Measurements from ENCODE around the gene MTTP. TPM values are rescaled to one million over a fixed set of nuclear protein-coding genes. Genes with fewer than 3 reads are reported as not detected.

MTTP gene
- total and polyA plus RNA-seq, 2 donors (not counting 1 experiment from before 2014, with no cell fraction given), result 0.03 TPM; not detected in 1

DNA sequence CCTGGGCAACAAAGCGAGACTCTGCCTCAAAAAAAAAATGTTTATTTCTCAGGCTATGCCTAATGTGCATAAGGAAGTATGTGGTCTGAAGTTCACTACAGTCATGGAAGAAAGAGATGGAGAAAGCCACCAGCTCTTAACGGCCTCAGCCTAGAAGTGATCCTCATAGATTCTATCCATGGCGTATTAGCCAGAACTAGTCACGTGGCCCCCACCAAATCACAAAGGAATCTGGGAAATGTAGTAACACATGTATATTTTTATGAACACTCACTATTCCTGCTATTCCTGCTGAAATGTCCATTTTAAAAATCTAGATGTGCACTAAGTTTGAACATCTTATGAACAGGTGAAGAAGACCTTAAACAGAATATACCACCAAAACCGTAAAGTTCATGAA, 33.8 kb downstream of the MTTP start:
- peaks cover 2% of the 10 kb centered on the region for H3K9me3 Mint-ChIP-seq (ENCODE audit: insufficient read depth)

DNA sequence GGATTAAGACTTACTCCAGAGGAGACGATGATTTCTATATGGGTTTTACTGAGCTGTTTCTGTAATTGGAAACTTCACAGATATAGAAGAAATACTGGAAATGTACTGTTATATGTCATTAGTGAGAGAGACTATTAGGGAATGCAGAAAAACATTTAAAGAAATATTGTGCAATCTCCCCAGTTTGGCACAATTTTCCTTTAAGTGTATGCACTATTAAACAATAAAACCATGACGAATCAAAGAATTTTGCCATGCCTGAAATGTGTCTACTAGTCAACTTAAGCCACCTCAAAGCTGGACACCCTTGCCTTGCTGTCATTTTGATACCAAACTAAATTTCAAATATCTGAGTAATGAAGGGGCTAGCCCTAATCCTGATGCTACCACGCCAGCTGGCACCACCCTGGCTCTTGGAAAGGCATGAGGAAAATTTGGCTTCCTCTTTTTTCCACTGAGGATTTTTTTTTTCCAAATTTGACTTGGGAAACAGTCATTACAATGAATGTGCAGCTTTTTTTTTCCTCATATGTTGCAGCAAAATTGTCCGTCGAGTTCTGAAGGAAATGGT, 36.1 kb downstream of the MTTP start:
- no peaks in the 10 kb centered on the region for H3K79me2 ChIP-seq (ENCODE audit: control insufficient read depth, insufficient read depth, low read length)
- no peak overlapping the region for H3K4me2 ChIP-seq (replicated peaks; ENCODE audit: low read depth, low read length, poor library complexity, severe bottlenecking)
- POLR2A ChIA-PET, result no interaction called here
- H3K9me3 Mint-ChIP-seq (ENCODE audit: insufficient read depth), result peaks cover 2% of the 10 kb centered on the region
- no peak for ATAC-seq (ENCODE audit: low read depth)
- H3K4me1 ChIP-seq (ENCODE audit: control insufficient read depth in 2 of 2, insufficient read depth in 2 of 2, low read length in 2 of 2), result no peaks in the 10 kb centered on the region
- H3K4me3 ChIP-seq (ENCODE audit: control extremely low read depth in 1 of 5, extremely low read depth in 1 of 5, insufficient read depth in 1 of 5, low read depth in 2 of 5, low read length in 4 of 5), result no peak overlapping the region
- H3K4me1 Mint-ChIP-seq, result no peaks in the 10 kb centered on the region
- CTCF ChIA-PET, result no interaction called here
- WGBS (ENCODE audit: insufficient coverage), result 93% methylated on average over 3 of the region's 5 CpGs
- H3K27me3 ChIP-seq (replicated peaks in 1 of 4; ENCODE audit: control extremely low read depth in 1 of 4, control insufficient read depth in 3 of 4, insufficient read depth in 4 of 4, low read length in 3 of 4), result peaks cover 0 to 9% (median 0%) of the 10 kb centered on the region in 4 experiments
- H3K27ac Mint-ChIP-seq, result no peak overlapping the region
- intact Hi-C loops (cut with micrococcal nuclease), result no loop called here
- no peak overlapping the region for H3K4me3 Mint-ChIP-seq
- no peaks in the 10 kb centered on the region for H3K9me3 ChIP-seq (ENCODE audit: control extremely low read depth in 1 of 3, control insufficient read depth in 2 of 3, insufficient read depth in 1 of 3, low read length in 2 of 3)
- TF ChIP-seq EZH2 (IDR thresholded peaks at IDR 0.05; ENCODE audit: borderline replicate concordance, insufficient read depth, low read depth, low read length, poor library complexity, severe bottlenecking), result no peak
- TF ChIP-seq, protein P1, sequence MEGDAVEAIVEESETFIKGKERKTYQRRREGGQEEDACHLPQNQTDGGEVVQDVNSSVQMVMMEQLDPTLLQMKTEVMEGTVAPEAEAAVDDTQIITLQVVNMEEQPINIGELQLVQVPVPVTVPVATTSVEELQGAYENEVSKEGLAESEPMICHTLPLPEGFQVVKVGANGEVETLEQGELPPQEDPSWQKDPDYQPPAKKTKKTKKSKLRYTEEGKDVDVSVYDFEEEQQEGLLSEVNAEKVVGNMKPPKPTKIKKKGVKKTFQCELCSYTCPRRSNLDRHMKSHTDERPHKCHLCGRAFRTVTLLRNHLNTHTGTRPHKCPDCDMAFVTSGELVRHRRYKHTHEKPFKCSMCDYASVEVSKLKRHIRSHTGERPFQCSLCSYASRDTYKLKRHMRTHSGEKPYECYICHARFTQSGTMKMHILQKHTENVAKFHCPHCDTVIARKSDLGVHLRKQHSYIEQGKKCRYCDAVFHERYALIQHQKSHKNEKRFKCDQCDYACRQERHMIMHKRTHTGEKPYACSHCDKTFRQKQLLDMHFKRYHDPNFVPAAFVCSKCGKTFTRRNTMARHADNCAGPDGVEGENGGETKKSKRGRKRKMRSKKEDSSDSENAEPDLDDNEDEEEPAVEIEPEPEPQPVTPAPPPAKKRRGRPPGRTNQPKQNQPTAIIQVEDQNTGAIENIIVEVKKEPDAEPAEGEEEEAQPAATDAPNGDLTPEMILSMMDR (IDR thresholded peaks at IDR 0.05), result no peak
- no peak overlapping the region for H3K27ac ChIP-seq (ENCODE audit: low read length in 2 of 2)
- peaks cover 34% of the 10 kb centered on the region for H3K27me3 Mint-ChIP-seq
- H2AFZ ChIP-seq (ENCODE audit: insufficient read depth, low read depth, low read length, poor library complexity, severe bottlenecking), result no peak overlapping the region
- H3K9ac ChIP-seq (ENCODE audit: low read length), result no peak overlapping the region
- no peaks in the 10 kb centered on the region for H4K20me1 ChIP-seq (ENCODE audit: control insufficient read depth, insufficient read depth, low read length, poor library complexity, severe bottlenecking)
- DNase-seq, result no peak
- H3K36me3 ChIP-seq (replicated peaks in 1 of 2; ENCODE audit: control extremely low read depth in 1 of 2, control insufficient read depth in 1 of 2, extremely low read depth in 1 of 2, insufficient read depth in 2 of 2, low read length in 1 of 2), result no peaks in the 10 kb centered on the region

More for the DNA sequence above, 33.8 kb downstream of the MTTP start:
- Histone ChIP-seq H3K9ac (ENCODE audit: low read length) (no peak overlapping the region), H3K4me1 (ENCODE audit: control insufficient read depth in 2 of 2, insufficient read depth in 2 of 2, low read length in 2 of 2) (no peaks in the 10 kb centered on the region), H3K27ac (ENCODE audit: low read length in 2 of 2) (no peak overlapping the region), H3K9me3 (ENCODE audit: control extremely low read depth in 1 of 3, control insufficient read depth in 2 of 3, insufficient read depth in 1 of 3, low read length in 2 of 3) (no peaks in the 10 kb centered on the region), H3K27me3 (replicated peaks in 1 of 4; ENCODE audit: control extremely low read depth in 1 of 4, control insufficient read depth in 3 of 4, insufficient read depth in 4 of 4, low read length in 3 of 4) (peaks cover 0 to 14% (median 0%) of the 10 kb centered on the region in 4 experiments), H3K79me2 (ENCODE audit: control insufficient read depth, insufficient read depth, low read length) (no peaks in the 10 kb centered on the region), H3K4me3 (ENCODE audit: control extremely low read depth in 1 of 5, extremely low read depth in 1 of 5, insufficient read depth in 1 of 5, low read depth in 2 of 5, low read length in 4 of 5) (no peak overlapping the region), H4K20me1 (ENCODE audit: control insufficient read depth, insufficient read depth, low read length, poor library complexity, severe bottlenecking) (no peaks in the 10 kb centered on the region), H2AFZ (ENCODE audit: insufficient read depth, low read depth, low read length, poor library complexity, severe bottlenecking) (no peak overlapping the region), H3K36me3 (replicated peaks in 1 of 2; ENCODE audit: control extremely low read depth in 1 of 2, control insufficient read depth in 1 of 2, extremely low read depth in 1 of 2, insufficient read depth in 2 of 2, low read length in 1 of 2) (no peaks in the 10 kb centered on the region), H3K4me2 (replicated peaks; ENCODE audit: low read depth, low read length, poor library complexity, severe bottlenecking) (no peak overlapping the region)
- POLR2A ChIA-PET, result no interaction called here
- ATAC-seq (ENCODE audit: low read depth), result no peak
- intact Hi-C loops (cut with micrococcal nuclease), result no loop called here
- H3K4me1 Mint-ChIP-seq, result no peaks in the 10 kb centered on the region
- TF ChIP-seq, protein P1 (IDR thresholded peaks at IDR 0.05), result no peak
- no peak for TF ChIP-seq EZH2 (IDR thresholded peaks at IDR 0.05; ENCODE audit: borderline replicate concordance, insufficient read depth, low read depth, low read length, poor library complexity, severe bottlenecking)
- DNase-seq, result no peak
- WGBS (ENCODE audit: insufficient coverage), result 100% methylated on average over 1 of the region's 5 CpGs
- H3K27ac Mint-ChIP-seq, result no peak overlapping the region
- CTCF ChIA-PET, result interaction anchor here (0.6 kb wide), 1 partner anchor 53 kb away, joined by 3 read pairs; no protein-coding TSS in a partner anchor
- no peak overlapping the region for H3K4me3 Mint-ChIP-seq
- H3K27me3 Mint-ChIP-seq, result peaks cover 44% of the 10 kb centered on the region
